Fibroblast of lung (primary cell): ENCODE measurements around the gene GON7.

Source experiments
- EZH2 ChIP-seq: IDR thresholded peaks from 2 replicates; pipeline ENCODE4 v1.5.1; 2012; ENCODE audit warnings: low read length, control low read depth, mild to moderate bottlenecking; ENCODE audit errors: missing control alignments
- TF ChIP-seq, protein P1 (sequence below), 2 donors: IDR thresholded peaks in 1 of 2; conservative IDR thresholded peaks in 1 of 2; 1 replicate in 1 of 2; 2 replicates in 1 of 2; pipeline ENCODE4 v1.5.1; 2011 to 2012; ENCODE audit warnings: low read length in 2 of 2, control low read depth in 1 of 2, inconsistent platforms in 1 of 2, low read depth in 1 of 2, mild to moderate bottlenecking in 1 of 2

- TF ChIP-seq, protein P1, sequence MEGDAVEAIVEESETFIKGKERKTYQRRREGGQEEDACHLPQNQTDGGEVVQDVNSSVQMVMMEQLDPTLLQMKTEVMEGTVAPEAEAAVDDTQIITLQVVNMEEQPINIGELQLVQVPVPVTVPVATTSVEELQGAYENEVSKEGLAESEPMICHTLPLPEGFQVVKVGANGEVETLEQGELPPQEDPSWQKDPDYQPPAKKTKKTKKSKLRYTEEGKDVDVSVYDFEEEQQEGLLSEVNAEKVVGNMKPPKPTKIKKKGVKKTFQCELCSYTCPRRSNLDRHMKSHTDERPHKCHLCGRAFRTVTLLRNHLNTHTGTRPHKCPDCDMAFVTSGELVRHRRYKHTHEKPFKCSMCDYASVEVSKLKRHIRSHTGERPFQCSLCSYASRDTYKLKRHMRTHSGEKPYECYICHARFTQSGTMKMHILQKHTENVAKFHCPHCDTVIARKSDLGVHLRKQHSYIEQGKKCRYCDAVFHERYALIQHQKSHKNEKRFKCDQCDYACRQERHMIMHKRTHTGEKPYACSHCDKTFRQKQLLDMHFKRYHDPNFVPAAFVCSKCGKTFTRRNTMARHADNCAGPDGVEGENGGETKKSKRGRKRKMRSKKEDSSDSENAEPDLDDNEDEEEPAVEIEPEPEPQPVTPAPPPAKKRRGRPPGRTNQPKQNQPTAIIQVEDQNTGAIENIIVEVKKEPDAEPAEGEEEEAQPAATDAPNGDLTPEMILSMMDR (conservative IDR thresholded peaks at IDR 0.05 in 1 of 2, IDR thresholded peaks at IDR 0.05 in 1 of 2; ENCODE audit: low read depth in 1 of 2, low read length in 2 of 2), result no peak
- no peak for TF ChIP-seq EZH2
These were observed 43.3 kb downstream of the GON7 start for GRCh38 chr14:93163564-93163963.
